SU-DHL-6 (cell line): Measurements from ENCODE around the gene NMNAT2.

ENCODE experiments used
- H2AFZ ChIP-seq: fragments of 200-600 bp; sonication (generic); 2 replicates; pipeline ENCODE4 v1.6.1; 2014; ENCODE audit warnings: low read depth, mild to moderate bottlenecking, moderate library complexity, mixed read lengths, antibody characterized with exemption, low read length; ENCODE audit not compliant: severe bottlenecking
- H3F3A ChIP-seq: fragments of 200-600 bp; shearing (Covaris generic); 2 replicates; pipeline ENCODE4 v1.6.0; 2016; ENCODE audit warnings: antibody characterized with exemption, mild to moderate bottlenecking; ENCODE audit not compliant: insufficient read depth
- H3K27ac ChIP-seq: fragments of 200-600 bp; sonication (generic); 2 replicates; pipeline ENCODE4 v1.5.1; 2016; ENCODE audit warnings: low read depth, mild to moderate bottlenecking, low read length, moderate library complexity, mixed read lengths
- H3K27me3 ChIP-seq: fragments of 200-600 bp; sonication (generic), shearing (Covaris generic); 2 replicates; pipeline ENCODE4 v1.6.0; 2014; ENCODE audit warnings: mild to moderate bottlenecking, low read length
- H3K36me3 ChIP-seq: fragments of 200-600 bp; sonication (generic); 2 replicates; pipeline ENCODE4 v1.6.1; 2014; ENCODE audit warnings: mild to moderate bottlenecking, low read length, mixed read lengths
- H3K4me2 ChIP-seq: fragments of 300-600, 200-600 bp; shearing (Covaris generic), sonication (generic); 2 replicates; pipeline ENCODE4 v1.6.0; 2014; ENCODE audit warnings: low read length, low read depth, mild to moderate bottlenecking; ENCODE audit not compliant: poor library complexity, severe bottlenecking
- H3K4me3 ChIP-seq: fragments of 200-600 bp; sonication (generic); 2 replicates; pipeline ENCODE4 v1.5.1; 2014; ENCODE audit warnings: antibody characterized with exemption, low read length, mild to moderate bottlenecking, mixed read lengths; ENCODE audit not compliant: insufficient read depth, poor library complexity, severe bottlenecking
- H3K79me2 ChIP-seq: fragments of 200-600 bp; sonication (generic); 2 replicates; pipeline ENCODE4 v1.6.1; 2014; ENCODE audit warnings: mild to moderate bottlenecking, low read length, moderate library complexity; ENCODE audit not compliant: insufficient read depth
- H3K9ac ChIP-seq: fragments of 200-600 bp; sonication (generic); 2 replicates; pipeline ENCODE4 v1.7.0; 2014; ENCODE audit warnings: mild to moderate bottlenecking, low read length
- H3K9me2 ChIP-seq: fragments of 200-600 bp; sonication (generic); replicated peaks from 2 replicates; pipeline ENCODE4 v1.6.1; 2014; ENCODE audit warnings: low read length; ENCODE audit not compliant: insufficient read depth
- H3K9me3 ChIP-seq: fragments of 200-600 bp; sonication (generic); 2 replicates; pipeline ENCODE4 v1.6.1; 2014; ENCODE audit warnings: low read length, mixed read lengths; ENCODE audit not compliant: insufficient read depth
- H4K20me1 ChIP-seq: fragments of 200-600 bp; sonication (generic); 2 replicates; pipeline ENCODE4 v1.6.1; 2014; ENCODE audit warnings: low read depth, mild to moderate bottlenecking, antibody characterized with exemption, low read length, moderate library complexity, mixed read lengths
- CTCF ChIP-seq: fragments of 200-600 bp; sonication (generic); IDR thresholded peaks from one replicate; pipeline ENCODE4 v1.5.1; 2017; ENCODE audit warnings: antibody characterized with exemption, mild to moderate bottlenecking, low read length, moderate library complexity; ENCODE audit not compliant: insufficient read depth, poor library complexity, severe bottlenecking
- EZH2phosphoT487 ChIP-seq: fragments of 200-600 bp; sonication (generic), shearing (Covaris generic); conservative IDR thresholded peaks from 2 replicates; pipeline ENCODE4 v1.6.1; 2018; ENCODE audit warnings: mild to moderate bottlenecking, antibody characterized with exemption, low read length, moderate library complexity, mixed read lengths

NMNAT2 gene

DNA sequence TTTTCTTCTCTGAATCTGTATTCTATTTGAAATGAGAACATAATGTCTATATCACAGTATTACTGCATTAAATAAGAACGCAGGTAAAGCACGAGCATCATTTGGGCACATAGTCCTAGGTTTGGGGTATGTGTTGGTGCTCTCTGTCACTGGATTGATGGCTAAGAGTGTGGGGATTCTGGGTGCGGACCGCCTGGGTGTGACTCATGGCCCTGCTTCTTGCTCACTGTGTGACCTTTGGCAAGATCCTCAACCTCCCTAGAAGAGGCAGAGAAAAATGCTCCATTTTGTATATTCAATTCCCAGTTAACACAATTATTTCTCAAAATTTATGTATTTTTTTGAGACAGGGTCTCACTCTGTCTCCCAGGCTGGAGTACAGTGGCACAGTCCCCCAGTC, 132.4 kb downstream of the NMNAT2 start:
- H2AFZ ChIP-seq = no peak overlapping the region
- no peaks in the 10 kb centered on the region for H4K20me1 ChIP-seq
- no peak overlapping the region for H3K27ac ChIP-seq
- H3K36me3 ChIP-seq = no peaks in the 10 kb centered on the region
- H3K9ac ChIP-seq = no peak overlapping the region
- H3K9me3 ChIP-seq = no peaks in the 10 kb centered on the region
- H3F3A ChIP-seq = no peaks in the 10 kb centered on the region
- H3K9me2 ChIP-seq = no peaks in the 10 kb centered on the region
- H3K79me2 ChIP-seq = no peaks in the 10 kb centered on the region
- no peak overlapping the region for H3K4me3 ChIP-seq
- H3K4me2 ChIP-seq = no peak overlapping the region
- TF ChIP-seq CTCF = no peak
- TF ChIP-seq EZH2phosphoT487 = no peak
- no peaks in the 10 kb centered on the region for H3K27me3 ChIP-seq

GRCh38 chr1:183285256-183285655, 132.9 kb downstream of the NMNAT2 start:
- Histone ChIP-seq H3K4me2 (no peak overlapping the region), H3K9me3 (no peaks in the 10 kb centered on the region), H3K27me3 (no peaks in the 10 kb centered on the region), H3K79me2 (no peaks in the 10 kb centered on the region), H3K9ac (no peak overlapping the region), H3K27ac (no peak overlapping the region), H3K36me3 (no peaks in the 10 kb centered on the region), H3K9me2 (no peaks in the 10 kb centered on the region), H4K20me1 (no peaks in the 10 kb centered on the region), H2AFZ (no peak overlapping the region), H3F3A (no peaks in the 10 kb centered on the region), H3K4me3 (no peak overlapping the region)
- TF ChIP-seq CTCF = no peak
- no peak for TF ChIP-seq EZH2phosphoT487

DNA sequence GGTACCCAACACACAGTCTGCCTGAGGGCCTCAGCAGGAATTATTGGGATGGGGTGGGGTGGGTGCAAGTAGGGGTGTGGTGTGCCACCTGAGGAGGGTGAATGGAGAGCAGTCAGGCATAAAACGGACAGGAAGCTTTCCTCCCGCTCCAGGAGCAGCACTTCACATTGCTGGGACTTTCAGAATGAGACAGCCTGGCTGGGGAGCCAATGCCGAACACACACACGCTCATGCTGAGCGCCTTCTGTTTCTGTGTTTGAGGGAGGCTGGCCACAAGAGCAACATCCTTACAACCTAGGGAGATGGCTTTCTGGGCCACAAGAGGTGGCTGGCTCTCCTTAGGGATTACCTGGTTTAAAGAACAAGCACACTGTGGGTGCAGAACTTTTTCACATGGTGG, 134.1 kb downstream of the NMNAT2 start:
- H3K27ac ChIP-seq = no peak overlapping the region
- H2AFZ ChIP-seq = no peak overlapping the region
- H3K4me2 ChIP-seq = no peak overlapping the region
- H3K9ac ChIP-seq = no peak overlapping the region
- no peak for TF ChIP-seq EZH2phosphoT487
- TF ChIP-seq CTCF = no peak
- H3K4me3 ChIP-seq = no peak overlapping the region
- H3K36me3 ChIP-seq = no peaks in the 10 kb centered on the region
- no peaks in the 10 kb centered on the region for H3K27me3 ChIP-seq
- H3K9me2 ChIP-seq = no peaks in the 10 kb centered on the region
- no peaks in the 10 kb centered on the region for H3F3A ChIP-seq
- no peaks in the 10 kb centered on the region for H3K79me2 ChIP-seq
- H4K20me1 ChIP-seq = no peaks in the 10 kb centered on the region
- no peaks in the 10 kb centered on the region for H3K9me3 ChIP-seq

DNA sequence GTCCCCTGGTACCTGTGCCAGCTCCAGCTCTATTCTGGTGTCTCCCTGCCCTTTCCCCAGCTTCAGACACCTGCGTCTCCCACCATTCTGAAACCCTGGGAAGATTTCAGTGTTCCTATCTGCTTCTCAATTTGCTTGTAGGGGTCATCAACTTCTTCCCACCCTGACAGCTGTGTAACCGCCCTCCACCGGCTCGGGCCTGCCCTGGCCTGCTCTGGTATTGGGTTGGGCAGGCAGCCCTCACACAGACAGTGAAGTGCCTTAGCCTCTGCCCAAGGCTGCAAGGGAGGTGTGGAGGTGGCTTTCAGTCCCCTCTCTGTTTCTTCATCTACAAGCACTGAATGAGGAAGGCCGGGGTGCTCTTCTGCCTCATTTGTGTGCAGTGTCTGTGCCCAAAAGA, 134.9 kb downstream of the NMNAT2 start:
- H3K9me3 ChIP-seq = no peaks in the 10 kb centered on the region
- no peaks in the 10 kb centered on the region for H4K20me1 ChIP-seq
- no peak overlapping the region for H2AFZ ChIP-seq
- H3K4me3 ChIP-seq = no peak overlapping the region
- H3K4me2 ChIP-seq = no peak overlapping the region
- no peaks in the 10 kb centered on the region for H3K9me2 ChIP-seq
- H3K9ac ChIP-seq = no peak overlapping the region
- no peaks in the 10 kb centered on the region for H3K36me3 ChIP-seq
- H3F3A ChIP-seq = no peaks in the 10 kb centered on the region
- no peaks in the 10 kb centered on the region for H3K27me3 ChIP-seq
- no peak overlapping the region for H3K27ac ChIP-seq
- TF ChIP-seq EZH2phosphoT487 (no peak), CTCF (no peak)
- H3K79me2 ChIP-seq = no peaks in the 10 kb centered on the region
